GM18868 (cell line): ENCODE results near the gene PSMD6.
A peak's percentile ranks its signal among the peaks of the same experiment; 100 is the strongest.

ENCODE experiments used
- ATAC-seq: cut with Tn5 transposase; IDR thresholded peaks from one replicate; pipeline ENCODE4 v1.9.1; 2021; ENCODE audit warnings: mild to moderate bottlenecking, moderate library complexity; ENCODE audit not compliant: unreplicated experiment

The PSMD6 gene

DNA sequence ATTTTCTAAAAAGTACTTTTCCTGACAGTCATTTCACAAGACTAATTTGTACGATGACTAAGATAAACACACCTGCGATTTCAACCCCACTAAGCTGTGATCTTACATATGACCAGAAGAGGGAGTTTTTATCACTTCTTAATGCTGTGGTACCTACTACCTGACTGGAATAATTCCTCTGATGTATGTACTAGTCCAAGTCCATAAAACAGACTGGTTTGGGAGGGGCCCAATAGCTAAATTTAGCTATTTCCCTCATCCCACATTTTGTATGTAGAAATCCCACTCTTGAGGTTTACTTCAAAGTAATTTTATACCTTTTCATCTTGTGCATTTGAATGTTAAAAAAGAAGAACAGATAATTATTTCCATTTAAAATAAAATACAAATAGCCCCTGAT is 61.4 kb downstream of the PSMD6 start:
- peak; percentile 94 for ATAC-seq
